Breast epithelium (tissue), 3 donors: ENCODE results near the gene PCGF2.
"Not testable (repeated sequence)": the region's sequence is repeated elsewhere in the genome, so short reads cannot be mapped to it uniquely, and the experiment has no call there.

Source experiments
- CTCF ChIP-seq, 3 donors: fragments of 450-650 bp; IDR thresholded peaks; one replicate each; pipeline ENCODE4 v1.5.1; 2016 to 2017; ENCODE audit warnings: antibody characterized with exemption in 3 of 3, mild to moderate bottlenecking in 3 of 3, moderate library complexity in 3 of 3
- POLR2A ChIP-seq: fragments of 450-650 bp; IDR thresholded peaks from one replicate; pipeline ENCODE4 v1.6.1; 2016; ENCODE audit warnings: antibody characterized with exemption, mild to moderate bottlenecking, moderate library complexity

- TF ChIP-seq POLR2A; CTCF (IDR thresholded peaks at IDR 0.05): not testable (repeated sequence)
These were observed 42.1 kb upstream of the PCGF2 start for GRCh38 chr17:38790148-38790707.
